ENCODE data around the gene ANAPC15.
"Not testable (repeated sequence)": the region's sequence is repeated elsewhere in the genome, so short reads cannot be mapped to it uniquely, and the experiment has no call there.

Gene ANAPC15

DNA sequence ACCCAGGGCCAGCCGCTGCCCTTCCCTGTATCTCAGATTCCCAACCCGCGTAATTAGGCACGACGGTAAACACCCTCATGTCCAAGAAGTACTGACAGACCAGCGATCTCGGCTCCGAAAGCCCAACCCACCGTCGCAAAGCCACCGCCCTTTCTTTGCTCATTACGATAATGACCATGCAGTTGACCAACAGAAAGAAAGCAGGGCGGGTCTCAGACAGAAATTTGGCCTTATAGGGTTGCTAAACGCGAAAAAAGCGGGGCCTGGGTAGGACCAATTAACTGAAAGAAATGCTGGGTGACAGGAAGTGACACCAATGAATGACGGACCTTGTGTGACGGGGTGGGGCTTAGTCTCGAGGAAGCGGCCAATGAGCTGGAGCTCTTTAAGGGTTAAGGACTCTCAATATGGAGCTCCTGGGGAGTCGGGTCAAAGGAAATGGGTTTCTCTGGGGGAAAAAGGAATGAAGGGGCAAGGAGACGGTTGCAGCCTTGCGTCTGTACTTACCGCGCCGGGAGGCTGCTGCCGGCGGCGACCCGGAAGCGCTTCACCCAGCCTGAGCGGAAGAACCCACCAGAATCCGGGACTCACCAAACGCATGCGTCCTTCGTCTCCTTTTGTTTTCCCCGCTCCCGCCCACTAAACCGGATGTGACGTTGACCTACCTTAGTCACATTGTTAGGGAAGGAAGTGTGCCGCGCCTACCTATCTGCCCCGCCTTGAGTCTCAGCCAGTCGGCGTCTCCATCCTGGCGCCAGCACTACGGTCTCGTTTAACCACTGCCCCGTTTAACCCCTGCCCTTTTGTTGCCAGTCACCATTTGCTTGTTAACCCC, at the start of gene ANAPC15:
Gene ANAPC15, minus strand, starts transcription at position 553 of the 835 bp plus-strand sequence. CDS start 1,419 bp downstream, outside the sequence.
- ATAC-seq = peak; percentile 90

DNA sequence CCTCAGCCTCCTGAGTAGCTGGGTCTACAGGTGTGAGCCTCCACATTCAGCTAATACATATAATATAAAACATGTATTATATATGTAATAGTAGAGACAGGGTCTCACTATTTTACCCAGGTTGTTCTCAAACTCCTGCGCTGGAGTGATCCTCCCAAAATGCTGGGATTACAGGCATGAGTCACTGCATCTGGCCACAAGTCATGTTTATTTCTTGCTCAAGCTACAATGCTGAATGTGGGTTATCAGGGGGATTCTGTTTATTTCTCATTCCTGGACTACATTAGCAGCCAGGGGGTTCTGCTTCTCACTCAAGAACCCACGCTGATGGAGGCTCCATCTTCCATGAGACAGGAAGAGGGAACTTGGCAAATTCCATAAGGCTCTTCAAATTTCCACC, 47.8 kb upstream of the ANAPC15 start:
- no peak for ATAC-seq

DNA sequence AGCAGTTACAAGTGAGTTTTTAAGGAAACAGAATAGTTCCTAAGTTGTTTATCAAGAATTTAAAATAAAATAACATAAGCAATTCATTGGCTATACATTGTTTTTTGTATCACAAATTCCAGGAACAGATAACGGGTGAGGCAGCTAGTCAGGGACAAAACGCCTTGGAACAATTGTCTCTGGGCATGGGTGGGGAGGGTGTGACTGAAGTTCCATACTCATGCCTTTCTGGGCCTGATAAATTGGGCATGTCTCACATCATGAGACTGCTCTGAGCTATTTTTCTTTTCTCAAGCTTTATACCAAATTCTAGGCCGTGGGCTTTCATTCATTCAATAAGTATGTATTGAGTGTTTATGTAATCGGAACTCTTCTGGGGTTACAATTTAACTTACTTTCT, 44.6 kb upstream of the ANAPC15 start:
- no peak for ATAC-seq

DNA sequence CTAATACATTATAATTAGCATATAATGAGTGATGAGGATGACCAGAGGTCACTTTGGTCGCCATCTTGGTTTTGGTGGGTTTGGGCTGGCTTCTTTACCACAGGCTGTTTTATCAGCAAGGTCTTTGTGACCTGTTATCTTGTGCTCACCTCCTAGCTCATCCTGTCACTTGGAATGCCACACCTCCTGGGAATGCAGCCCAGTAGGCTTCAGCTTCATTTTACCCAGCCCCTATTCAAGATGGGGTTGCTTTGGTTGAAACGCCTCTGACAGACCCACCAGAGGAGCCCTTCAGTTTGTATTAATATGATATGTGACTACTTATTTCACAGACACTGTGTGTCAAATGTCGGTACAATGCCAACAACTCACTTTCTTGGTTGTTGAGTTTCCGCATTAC, 43.3 kb upstream of the ANAPC15 start:
- no peak for ATAC-seq

DNA sequence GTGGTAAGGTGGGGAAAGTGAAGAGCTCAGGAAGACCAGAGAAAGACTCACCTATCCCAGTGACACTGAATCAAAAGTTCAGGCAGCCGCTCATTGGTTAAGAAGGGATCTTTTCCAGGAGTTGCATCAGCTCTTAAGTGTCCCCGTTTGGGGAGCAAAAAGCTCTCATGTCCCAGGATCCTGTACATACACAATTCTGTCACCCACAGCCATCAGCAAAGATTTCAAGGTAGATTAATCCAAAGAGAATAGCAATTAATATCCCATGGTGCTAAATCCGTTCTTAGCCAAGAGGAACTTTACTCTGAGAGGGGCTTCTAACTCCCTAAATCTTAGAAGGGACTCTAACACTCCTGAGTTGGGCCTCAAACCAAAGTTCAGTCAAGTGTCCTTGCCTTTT, 42.3 kb upstream of the ANAPC15 start:
- ATAC-seq = no peak

DNA sequence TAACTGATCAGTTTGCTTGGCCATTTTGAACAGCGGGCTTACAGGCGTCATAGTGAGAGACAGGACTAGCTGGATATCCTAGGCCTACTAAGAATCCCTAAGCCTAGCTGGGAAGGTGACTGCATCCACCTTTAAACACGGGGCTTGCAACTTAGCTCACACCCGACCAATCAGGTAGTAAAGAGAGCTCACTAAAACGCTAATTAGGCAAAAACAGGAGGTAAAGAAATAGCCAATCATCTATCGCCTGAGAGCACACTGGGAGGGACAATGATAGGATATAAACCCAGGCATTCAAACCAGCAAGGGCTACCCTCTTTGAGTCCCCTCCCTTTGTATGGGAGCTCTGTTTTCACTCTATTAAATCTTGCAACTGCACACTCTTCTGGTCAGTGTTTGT, 41.4 kb upstream of the ANAPC15 start:
- ATAC-seq = not testable (repeated sequence)

DNA sequence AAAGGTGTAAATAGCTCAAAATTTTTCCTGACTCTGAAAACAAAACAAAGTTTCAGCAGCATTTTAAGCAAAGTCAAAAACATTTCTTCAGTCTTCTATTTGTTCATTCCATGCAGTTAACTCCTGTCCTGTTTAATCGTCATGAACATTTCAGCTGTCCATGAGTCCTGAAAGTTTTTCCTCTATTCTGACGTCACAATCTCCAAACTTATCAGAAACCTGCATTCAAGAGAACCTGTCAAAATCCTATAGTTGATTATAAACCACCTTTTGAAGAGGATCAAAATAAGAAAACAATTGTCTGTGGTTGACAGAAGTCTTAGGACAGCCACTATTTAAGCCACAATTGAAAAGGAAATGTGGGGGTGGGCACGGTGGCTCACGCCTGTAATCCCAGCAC, 38.4 kb upstream of the ANAPC15 start:
- no peak for ATAC-seq

DNA sequence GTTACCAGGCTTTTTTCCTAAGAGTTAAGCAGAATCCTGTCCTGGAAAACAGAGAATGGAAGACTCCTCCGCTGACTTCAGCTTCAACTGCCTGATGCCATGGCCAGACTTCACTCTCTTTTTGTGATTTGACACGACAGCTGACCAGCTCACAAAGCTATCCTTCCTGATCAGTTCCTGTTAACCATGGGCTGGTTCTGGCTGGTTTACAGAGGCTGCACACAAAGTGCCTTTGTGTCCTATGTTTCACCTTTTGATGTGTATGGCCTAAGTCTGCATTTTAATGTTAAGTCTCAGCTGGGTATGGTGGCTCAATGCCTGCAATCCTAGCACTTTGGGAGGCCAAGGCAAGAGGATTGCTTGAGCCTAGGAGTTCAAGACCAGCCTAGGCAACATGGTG, 34.1 kb upstream of the ANAPC15 start:
- ATAC-seq = no peak

DNA sequence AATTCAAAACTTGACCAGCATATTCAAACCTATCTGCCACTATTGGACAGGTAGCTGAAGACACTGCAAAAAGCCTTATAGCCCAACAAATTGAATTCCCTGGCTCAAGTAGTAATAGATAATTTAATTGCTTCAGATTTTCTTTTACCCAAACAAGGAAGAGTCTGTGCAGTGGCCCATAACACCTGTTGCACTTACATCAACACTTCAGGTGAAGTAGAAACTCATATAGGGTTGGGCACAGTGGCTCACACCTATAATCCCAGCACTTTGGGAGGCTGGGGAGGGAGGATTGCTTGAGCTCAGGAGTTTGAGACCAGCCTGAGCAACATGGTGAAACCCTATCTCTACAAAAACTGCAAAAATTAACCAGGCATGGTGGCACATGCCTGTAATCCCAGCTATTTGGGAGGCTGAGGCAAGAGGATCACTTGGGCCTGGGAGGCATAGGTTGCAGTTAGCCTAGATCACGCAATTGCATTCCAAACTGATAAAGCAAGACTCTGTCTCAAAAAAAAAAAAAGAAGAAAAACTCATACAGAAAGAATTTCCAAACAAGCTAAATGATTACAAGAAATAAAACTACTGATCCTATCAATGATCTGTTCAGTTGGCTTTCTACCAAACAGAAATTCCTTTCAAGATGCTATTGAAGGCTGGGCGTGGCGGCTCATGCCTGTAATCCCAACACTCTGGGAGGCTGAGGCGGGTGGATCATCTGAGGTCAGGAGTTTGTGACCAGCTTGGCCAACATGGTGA, 32.5 kb upstream of the ANAPC15 start:
- ATAC-seq = no peak

DNA sequence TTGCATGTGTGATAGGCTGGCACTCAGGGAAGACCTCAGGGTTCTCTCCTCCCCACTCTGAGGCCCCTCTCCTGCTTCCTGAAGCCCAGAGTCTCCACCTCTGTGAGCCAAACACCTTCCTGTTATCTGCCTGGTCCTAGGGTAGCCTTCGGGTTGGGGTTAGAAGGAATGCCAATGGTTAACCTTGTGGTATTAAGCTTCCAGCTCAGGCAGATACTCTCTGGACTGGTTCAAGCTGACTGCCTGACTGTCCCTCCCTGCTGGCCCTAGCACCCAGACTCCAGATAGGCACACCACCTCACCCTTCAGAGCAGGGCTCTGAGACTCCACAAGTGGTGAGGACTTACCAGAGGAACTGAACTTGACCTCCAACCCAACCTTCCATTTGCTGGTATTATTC, 30.0 kb upstream of the ANAPC15 start:
- ATAC-seq = not testable (repeated sequence)

DNA sequence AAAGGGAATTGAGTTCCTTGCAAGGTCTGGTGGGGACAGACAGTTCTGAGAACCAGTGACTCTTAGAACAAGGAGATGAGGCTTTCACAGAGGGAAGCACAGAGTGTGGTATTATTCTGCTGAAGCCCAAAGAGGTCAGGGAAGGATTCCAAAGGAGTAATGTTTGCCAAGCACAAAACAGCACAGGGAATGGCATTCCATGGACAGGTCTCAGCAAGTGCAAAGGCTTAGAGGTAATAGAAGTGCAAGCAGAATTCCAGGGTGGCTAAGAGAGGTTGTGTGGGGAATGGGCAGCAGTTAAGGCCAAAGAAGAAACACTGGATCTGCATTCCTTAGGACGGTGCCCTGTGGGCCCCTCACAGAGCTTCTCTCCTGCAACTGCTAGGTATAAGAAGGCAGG, 29.6 kb upstream of the ANAPC15 start:
- ATAC-seq = not testable (repeated sequence)

DNA sequence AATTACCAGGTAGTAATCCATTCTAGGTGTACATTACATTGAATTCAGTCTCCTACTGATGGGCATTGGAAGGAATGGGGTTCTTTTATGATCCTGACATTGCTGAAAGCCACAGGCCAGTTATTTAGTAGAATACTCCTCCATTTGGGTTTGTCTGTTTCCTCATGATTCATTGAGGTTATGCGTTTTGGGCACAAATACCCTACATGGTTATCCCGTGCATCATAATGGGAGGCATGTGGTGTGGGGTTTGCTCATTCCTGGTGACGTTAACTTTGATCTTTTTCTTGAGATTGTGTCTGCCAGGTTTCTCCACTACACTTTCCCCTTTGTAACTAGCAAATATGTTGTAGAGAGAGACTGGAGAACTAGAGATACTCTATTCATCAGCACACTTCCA, 28.6 kb upstream of the ANAPC15 start:
- ATAC-seq = peak in 1 of 2 donors; percentile 50

DNA sequence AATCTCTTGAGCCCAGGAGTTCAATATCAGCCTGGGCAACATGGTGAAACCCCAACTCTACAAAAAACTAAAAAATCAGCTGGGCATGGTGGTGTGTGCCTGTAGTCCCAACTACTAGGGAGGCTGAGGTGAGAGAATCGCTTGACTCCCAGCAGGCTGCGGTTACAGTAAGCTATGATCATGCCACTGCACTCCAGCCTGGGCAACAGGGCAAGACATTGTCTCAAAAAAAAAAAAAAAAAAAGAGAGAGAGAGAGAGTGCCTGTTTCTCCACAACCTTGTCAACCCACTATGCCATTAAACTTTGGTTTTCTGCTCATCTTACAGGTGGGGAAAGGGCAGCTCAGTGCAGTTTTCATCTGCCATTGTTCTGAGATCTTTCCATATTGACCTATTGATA, 28.2 kb upstream of the ANAPC15 start:
- ATAC-seq = no peak

DNA sequence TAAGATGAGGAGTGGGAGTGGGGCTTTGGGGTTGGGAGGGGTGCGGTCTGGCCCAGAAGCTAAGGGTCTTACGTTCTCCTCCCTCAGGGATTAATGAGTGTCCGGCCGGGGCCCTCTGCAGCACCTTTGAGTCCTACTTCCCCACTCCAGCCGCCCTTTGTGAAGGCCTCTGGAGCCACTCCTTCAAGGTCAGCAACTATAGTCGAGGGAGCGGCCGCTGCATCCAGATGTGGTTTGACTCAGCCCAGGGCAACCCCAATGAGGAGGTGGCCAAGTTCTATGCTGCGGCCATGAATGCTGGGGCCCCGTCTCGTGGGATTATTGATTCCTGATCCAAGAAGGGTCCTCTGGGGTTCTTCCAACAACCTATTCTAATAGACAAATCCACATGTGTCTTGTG, 27.0 kb upstream of the ANAPC15 start:
- no peak for ATAC-seq

DNA sequence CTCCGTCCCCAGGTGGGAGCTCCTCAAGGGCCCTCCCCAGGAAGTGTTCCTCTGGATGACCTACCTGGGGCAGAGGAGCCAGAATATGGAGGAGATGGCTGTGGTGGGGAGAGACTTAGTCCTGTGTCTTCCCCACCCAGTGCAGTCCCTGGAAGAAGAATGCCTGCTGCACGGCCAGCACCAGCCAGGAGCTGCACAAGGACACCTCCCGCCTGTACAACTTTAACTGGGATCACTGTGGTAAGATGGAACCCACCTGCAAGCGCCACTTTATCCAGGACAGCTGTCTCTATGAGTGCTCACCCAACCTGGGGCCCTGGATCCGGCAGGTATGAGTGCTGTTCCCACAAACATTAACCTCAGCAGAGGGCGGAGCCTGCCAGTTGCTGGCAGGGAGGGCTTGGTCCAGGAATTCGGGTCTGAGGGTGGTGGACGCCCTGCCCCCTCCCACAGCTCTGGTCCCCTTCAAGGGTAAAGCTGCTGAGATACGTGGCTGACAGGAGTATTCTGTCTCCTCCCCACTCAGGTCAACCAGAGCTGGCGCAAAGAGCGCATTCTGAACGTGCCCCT, 26.4 kb upstream of the ANAPC15 start:
- no peak for ATAC-seq

DNA sequence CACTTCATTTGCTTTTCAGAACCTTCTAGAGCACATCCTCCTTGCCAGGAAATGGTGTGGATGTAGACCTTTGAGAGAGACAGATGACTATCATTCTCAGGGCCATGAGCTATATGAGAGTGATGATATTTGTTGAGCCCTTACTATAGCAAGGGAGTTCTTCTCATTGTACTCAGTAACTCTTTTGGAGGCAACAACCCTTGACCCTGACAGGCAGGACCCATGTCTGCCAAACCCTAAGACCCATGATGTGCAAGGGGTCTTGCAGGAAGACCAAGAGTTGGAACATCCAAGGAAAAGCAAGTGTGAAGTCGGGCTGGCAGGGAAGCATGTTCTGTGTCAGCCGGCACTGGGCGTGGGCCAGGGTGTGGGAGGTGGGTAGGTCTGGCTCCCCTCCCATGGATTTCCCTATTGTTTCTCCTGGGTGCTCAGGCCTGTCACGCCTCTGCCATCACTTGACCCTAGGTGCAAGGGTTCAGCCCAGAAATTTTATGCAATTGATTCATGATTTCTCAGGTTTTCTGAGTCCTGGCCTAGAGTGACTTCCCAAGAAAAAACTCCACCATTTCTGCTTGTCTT, 24.3 kb upstream of the ANAPC15 start:
- no peak for ATAC-seq

DNA sequence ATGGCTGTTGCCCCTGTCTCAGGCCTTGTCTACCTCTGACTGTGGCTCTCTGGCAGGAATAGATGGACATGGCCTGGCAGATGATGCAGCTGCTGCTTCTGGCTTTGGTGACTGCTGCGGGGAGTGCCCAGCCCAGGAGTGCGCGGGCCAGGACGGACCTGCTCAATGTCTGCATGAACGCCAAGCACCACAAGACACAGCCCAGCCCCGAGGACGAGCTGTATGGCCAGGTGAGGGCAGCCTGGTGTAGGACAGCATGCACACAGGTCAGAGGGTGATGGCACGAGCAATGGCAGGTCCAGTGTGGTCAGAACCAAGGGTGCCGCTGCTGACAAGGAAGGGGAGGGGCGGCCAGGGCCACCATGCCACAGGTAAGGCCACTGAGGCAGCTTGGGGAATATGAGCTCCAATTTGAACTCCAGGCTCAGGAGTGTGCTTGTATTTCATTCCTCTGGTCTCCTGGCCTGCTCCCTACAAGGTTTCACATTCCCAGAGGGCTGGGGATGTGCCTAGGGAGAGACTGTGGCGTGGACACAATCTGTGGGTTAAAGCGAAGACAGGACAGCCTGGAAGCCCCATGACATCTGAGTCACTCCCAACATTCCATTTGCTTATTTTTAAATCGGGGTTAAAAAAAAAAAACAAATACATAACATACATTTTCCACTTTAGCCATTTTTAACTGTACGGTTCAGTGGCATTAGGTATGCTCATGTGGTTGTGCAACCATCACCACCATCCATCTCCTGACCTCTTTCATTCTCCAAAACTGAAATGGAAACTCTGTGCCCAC, 23.6 kb upstream of the ANAPC15 start:
- ATAC-seq = no peak

DNA sequence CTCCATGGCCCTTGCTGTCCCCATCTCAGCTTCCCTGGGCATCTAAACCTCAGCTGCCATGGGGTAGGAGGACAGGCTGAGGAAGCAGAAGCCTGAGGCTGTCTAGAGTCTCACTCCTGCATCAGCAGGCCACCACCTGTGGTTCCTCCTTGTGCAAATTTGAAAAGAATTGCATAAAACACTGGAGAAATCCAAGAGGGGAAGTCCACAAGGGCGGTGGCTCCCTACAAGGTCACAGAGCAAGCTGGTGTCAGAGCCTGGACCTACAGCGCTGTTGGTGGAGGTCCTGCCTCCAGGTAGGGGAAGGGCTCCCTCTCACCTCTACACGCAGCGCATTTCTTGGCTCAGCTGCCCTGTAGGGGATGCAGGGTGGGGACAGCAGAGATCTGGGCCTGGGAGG, 23.0 kb upstream of the ANAPC15 start, which contains the start of gene FOLR3:
Gene FOLR3, plus strand, starts transcription at position 253 of the 400 bp plus-strand sequence. CDS start 228 bp downstream, outside the sequence.
- ATAC-seq = not testable (repeated sequence)

DNA sequence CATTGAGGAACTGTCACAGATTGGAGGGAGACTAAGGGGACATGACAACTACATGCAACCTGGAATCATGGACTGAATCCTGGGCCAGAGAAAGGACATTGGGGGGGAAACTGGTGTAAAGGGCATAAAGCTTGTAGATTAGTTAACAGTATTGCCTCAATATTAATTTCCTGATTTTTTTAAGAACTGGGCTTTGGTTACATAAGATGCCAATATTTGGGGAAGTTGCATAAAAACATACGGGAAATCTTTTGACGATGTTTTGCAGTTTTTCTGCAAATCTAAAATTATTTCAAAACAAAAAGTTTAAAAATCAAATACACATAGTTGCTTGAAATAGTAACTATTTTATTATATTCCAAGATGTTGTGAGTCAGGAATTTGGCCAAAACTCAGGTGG, 20.2 kb upstream of the ANAPC15 start:
- no peak for ATAC-seq

DNA sequence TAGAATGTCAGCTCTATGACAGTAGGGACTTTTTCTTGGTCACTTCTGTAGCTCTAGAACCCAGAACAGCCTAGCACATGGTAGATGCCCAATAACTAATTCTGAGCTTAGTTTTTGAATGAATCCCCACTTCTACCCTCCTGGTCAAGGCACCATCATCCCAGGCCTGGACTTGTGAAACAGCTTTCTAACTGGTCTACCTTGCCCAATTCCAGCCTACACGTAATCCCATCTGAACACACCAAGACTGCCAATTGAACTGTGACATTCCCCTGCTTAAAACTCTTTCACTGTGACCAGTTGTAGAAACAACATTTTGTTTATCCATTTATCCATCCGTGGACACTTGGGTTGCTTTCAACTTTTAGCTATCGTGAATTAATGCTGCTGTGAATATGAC, 16.9 kb upstream of the ANAPC15 start:
- ATAC-seq = no peak

DNA sequence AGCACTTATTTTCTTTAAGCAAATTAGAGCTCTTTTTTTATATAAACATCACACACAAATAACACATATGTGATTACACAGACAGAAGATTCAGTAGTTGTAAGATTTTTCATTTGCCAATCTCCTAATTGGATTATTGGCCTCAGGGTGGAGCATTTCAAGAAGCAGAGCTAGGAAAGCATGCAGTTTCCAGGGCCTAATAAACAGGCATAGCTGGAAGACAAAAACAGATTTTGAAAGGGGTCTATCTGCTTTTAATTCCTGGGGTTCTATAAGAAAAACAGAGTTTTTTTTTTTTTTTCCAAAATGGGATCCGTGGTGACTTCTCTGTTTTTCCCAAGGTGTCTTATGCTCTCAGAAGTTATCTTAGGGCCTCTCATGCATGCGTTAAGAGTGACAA, 15.4 kb upstream of the ANAPC15 start:
- ATAC-seq = no peak

DNA sequence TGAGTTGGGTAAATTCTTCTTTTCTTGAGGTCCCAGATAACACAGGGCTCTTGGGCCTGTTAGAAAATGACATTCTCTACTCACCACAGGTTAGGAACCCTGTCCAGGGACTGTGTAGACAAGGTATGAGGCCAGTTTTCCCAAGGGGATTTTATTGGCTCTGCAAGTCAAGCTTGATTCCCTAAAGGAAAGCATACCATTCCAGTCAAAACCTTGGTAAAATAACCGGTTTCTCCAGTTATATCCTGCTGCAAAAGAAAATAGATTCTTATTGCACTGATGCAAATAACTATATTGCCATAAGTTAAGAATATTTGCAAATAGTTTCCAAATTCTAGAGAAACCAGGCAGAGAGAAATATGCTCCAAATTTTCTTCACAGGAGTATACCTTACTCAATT, 13.5 kb upstream of the ANAPC15 start:
- ATAC-seq = no peak

Measured in activated CD4-positive, CD25-positive, alpha-beta regulatory T cell treated with anti-CD3 and anti-CD28 coated beads, Interleukin-2, amount 50 U/mL, for 24 hours (primary cell).